GM20000 (cell line): ENCODE measurements around the gene ERCC6L2.

Experiments used
- DNase-seq: peaks from one replicate; pipeline ENCODE4 v3.0.0; 2012; ENCODE audit warnings: low spot score
- TF ChIP-seq, protein P1 (sequence below): IDR thresholded peaks from 2 replicates; pipeline ENCODE4 v1.5.1; 2012; ENCODE audit warnings: mild to moderate bottlenecking, control low read depth; ENCODE audit errors: extremely low read depth, missing control alignments

ERCC6L2 gene

DNA sequence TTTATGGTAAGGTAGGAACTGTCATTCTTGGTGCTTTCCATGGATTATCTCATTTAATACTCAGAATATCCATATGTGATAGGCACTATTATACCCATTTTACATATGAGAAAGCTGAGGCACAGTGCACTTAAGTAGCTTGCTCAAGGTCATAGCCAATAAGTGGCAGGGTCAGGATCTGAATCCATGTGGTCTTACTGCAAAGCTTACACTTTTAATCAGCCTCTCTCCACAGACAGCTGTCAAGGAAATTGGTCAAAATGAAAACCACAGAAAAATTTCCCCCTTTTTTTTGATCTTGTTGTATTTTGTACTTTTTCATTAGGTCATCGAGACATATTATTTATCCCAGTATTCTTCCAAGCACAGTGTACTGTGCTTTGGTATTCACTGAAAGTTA lies 78.5 kb downstream of the ERCC6L2 start:
- peak; percentile 10 for DNase-seq
- TF ChIP-seq, protein P1, sequence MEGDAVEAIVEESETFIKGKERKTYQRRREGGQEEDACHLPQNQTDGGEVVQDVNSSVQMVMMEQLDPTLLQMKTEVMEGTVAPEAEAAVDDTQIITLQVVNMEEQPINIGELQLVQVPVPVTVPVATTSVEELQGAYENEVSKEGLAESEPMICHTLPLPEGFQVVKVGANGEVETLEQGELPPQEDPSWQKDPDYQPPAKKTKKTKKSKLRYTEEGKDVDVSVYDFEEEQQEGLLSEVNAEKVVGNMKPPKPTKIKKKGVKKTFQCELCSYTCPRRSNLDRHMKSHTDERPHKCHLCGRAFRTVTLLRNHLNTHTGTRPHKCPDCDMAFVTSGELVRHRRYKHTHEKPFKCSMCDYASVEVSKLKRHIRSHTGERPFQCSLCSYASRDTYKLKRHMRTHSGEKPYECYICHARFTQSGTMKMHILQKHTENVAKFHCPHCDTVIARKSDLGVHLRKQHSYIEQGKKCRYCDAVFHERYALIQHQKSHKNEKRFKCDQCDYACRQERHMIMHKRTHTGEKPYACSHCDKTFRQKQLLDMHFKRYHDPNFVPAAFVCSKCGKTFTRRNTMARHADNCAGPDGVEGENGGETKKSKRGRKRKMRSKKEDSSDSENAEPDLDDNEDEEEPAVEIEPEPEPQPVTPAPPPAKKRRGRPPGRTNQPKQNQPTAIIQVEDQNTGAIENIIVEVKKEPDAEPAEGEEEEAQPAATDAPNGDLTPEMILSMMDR = no peak

DNA sequence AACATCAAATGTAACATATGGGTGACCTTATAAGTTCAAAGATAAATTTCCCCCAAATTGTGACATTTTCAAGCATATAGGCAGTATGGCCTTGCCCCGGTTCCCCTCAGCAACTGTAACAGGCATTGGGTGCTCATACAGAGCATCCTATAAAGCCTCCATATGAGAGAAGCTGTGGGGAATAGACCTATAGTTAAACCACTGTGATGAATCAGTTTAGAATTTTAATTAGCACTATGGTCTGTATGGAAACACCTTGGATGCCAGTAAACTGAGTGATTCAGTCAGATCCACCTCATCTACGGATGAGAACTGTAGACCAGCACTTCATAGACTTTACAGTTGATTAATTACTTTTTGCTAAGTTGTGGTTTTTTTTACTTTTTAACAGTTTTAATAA lies 79.4 kb downstream of the ERCC6L2 start:
- DNase-seq = no peak
- TF ChIP-seq, protein P1 = no peak

DNA sequence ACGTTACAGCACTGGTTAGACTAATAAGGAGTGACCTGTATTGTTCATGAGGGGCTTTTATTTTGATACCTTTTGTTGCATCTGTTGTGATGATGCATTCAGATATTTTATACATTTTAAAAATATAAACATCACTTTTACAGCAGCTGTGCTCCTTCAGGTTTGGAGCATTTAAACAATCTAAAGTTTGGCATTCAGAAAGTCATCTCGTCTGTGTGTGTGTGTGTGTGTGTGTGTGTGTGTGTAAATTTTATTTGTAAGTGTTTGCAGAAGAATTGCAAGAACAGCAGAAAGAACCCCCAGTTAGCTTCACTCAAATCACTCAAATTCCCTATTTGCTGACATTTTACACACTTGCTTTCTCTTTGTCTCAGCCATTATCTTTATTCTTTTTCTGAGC lies 87.4 kb downstream of the ERCC6L2 start:
- TF ChIP-seq, protein P1 = no peak
- no peak for DNase-seq

DNA sequence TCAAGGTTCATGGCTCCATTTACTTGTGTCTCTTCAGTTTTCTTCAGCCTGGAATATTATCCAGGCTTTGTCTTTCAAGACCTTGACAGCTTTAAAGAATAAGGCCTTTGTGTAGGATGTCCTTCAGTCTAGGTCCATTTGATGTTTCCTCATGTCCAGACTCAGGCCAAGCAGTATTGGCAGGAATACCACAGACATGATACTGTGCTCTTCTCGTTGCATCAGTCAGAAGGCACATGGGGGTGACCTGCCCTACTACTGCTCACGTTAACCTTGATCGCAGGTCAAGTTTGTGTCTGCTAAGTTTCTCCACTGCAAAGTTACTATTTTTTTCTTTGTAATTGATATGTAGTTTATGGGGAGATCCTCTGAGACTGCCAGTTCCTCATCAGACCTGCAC lies 88.2 kb downstream of the ERCC6L2 start:
- TF ChIP-seq, protein P1 = no peak
- no peak for DNase-seq

DNA sequence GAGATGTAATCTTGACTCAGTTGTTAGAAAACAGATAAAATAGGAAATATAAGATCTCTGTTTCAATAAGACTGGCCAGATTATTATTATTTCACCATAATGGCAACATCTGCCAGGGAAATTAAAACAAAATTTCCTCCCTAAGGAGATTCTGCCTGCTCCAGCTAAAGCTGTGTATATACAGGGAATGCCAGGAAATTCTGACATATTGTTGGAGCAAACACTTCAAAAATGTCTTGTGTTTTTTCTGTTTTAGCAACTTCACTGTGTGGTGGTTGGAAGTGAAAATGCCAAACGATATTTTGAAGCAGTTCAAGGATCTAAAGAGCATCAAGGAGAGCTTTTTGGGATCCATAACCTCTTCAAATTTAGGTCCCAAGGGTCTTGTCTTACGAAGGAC lies 90.8 kb downstream of the ERCC6L2 start:
- TF ChIP-seq, protein P1 = no peak

DNA sequence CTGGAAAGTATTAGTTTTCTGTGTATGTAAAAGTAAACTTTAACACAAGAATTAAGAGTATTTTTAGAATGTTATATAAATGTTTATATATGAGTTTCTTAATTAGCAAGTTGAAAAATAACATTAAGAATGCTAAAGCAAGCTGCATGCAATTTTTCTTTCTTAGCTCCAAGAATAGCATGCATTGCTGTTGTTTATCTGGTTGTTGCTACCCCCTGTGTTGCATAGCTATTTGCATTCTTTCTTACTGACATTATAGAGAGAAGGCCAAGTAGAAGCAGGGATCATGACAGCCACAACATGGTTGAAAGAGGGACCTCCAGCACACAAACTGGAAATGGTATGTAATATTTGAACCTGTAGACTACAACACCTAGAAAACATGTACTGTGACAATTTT lies 94.8 kb downstream of the ERCC6L2 start:
- TF ChIP-seq, protein P1 = no peak
- no peak for DNase-seq

More for the DNA sequence above, 90.8 kb downstream of the ERCC6L2 start:
- DNase-seq = no peak

DNA sequence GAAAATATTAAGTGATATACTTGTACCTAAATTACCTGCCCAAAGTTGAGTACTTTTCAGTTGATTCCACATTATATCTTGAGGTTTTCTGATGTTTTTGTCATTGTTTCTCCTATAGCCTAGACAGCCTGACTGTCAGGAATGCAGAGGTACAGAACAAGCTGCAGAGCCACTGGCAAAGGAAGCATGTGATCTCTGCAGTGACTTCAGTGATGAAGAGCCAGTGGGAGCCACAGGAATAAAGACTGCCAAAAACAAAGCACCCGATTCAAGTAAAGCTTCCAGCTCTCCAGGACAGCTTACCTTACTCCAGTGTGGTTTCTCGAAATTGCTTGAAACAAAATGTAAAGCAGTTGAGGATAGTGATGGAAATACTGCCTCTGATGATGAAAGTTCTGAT lies 96.3 kb downstream of the ERCC6L2 start:
- no peak for DNase-seq
- TF ChIP-seq, protein P1 = no peak

DNA sequence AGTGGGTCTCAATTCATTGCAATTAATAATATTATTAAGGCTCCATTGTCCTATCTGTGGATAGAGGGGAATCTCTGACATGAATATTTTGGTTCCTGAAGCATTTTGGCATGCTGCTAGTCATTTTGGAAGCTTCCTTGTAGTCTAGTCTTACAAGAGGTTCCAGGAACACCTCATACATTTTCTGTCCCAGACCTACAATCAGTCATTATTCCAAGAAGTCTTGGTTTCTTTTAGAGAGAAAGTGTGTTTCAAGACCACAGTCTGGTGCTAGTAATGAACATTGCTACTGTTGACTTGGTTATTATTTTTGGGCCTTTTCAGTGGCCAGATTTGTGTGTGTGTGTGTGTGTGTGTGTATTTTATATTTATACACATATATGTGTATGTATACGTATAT lies 98.9 kb downstream of the ERCC6L2 start:
- TF ChIP-seq, protein P1 = no peak
- DNase-seq = no peak
